NCI-H146 treated with DMSO at 0.1 percent for 48 hours (cell line): ENCODE results near the gene CD300C.
"Not testable (repeated sequence)": the region's sequence is repeated elsewhere in the genome, so short reads cannot be mapped to it uniquely, and the experiment has no call there.

Experiments used
- DNase-seq: peaks from one replicate; lab custom pipeline; 2025; ENCODE audit not compliant: unreplicated experiment; lab: John Stamatoyannopoulos, UW

CD300C gene

DNA sequence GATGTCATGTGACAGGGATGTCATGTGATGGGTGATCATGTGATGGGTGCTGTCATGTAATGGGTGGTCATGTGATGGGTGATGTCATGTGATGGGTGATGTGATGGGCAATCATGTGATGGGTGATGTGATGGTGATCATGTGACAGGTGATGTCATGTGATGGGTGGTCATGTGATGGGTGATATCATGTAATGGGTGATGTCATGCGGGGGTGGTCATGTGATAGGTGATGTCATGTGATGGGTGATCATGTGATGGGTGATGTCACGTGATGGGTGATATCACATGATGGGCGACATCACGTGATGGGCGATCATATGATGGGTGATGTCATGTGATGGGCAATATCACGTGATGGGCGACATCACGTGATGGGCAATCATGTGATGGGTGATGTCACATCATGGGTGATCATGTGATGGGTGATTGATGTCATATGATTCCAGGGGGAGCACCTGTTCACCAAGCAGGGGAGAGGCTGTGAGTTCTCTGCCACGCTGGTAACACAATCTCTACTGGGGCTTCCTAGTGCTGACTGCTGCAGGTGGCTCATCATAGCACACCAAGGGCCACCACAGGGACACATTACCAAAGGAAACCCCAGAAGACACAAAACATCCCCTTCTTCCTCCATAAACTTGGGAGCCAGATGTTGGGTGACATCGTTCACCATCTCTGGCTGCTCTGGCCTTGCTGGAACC, 31.1 kb downstream of the CD300C start:
- no peak for DNase-seq

GRCh38 chr17:74513987-74514631, 31.8 kb downstream of the CD300C start:
- DNase-seq, result no peak

GRCh38 chr17:74512624-74513091, 33.3 kb downstream of the CD300C start:
- no peak for DNase-seq

DNA sequence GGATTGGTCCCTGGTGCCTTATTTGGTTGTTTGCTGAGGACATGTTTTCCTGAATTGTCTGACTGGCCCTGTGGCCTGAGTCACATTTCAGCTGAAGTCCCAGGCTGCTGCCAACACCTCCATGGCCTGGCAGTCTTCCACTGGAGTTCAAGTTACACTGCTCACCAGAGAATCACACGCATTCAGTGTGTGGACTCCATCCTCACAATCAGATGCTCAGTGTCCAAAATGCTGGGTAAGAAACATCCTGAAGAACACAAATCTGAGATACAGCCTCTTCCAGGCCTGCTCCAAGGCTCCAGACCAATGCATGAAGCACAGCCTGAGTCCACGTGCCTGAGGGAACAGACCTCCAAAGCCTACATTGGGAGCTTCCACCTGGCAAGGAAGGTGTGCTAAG, 33.9 kb downstream of the CD300C start:
- no peak for DNase-seq

DNA sequence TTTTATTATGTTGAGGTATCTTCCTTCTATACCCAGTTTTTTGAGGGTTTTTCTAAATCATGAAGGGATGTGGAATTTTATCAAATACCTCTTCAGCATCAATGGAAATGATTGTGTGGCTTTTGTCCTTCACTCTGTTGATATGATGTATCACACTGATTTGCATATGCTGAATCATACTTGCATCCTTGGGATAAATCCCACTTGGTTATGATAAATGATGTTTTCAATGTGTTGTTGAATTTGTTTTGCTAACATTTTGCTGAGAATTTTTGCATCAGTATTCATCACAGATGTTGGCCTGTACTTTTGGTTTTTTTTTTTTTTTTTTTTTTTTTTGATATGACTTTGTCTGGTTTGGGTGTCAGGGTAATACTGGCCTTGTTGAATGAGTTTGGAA, 37.8 kb downstream of the CD300C start:
- DNase-seq, result no peak

- DNase-seq, result not testable (repeated sequence)
These were observed 42.0 kb downstream of the CD300C start for GRCh38 chr17:74503949-74504348.

DNA sequence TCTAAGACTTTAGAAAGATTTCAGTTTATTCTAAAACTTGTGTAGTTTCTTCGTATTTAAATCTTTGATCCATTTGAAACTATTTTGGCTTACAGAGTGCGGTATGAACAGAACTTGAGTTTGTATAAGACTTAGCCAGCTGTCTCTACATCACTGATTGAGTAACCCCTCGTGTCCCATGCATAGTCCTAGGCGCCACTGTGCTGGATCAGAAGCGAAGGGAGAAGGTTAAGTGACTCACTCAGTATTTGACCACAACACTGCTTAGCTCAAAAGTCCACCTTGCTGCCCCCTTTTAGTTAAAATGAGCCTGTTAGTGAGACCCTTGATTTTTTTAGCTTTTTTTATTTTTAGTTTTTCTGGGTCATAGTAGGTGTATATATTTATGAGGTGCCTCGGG, 43.1 kb downstream of the CD300C start:
- no peak for DNase-seq

GRCh38 chr17:74499992-74500391, 45.9 kb downstream of the CD300C start:
- DNase-seq, result no peak

GRCh38 chr17:74497471-74497870, 48.4 kb downstream of the CD300C start:
- no peak for DNase-seq

DNA sequence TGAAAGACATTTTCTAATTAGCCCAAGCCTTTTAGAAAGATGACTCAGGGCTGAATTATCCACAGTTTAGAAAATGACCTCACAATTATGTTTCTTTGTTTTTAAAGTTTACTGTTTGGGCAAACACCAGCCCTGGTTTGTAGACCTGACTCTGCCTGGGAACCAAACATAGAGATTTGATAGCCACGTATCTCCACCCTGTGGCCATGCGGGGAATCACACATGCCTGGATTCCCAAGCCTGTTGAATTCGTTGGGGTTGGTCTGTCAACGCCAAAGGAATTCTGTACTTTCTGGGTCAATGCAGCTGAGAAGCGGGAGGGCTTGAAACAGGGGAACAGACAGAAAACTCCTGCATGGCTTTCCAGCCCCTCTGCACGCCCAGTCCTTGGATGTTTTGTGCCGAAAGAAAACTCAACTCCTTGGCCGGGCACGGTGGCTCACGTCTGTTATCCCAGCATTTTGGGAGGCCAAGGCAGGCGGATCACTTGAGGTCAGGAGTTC, 52.5 kb downstream of the CD300C start:
- DNase-seq, result peak; percentile 3

- DNase-seq, result no peak
These were observed 54.3 kb downstream of the CD300C start for GRCh38 chr17:74491626-74492025.
